Measurements from ENCODE around the gene RALGDS.
"Not testable (repeated sequence)": the region's sequence is repeated elsewhere in the genome, so short reads cannot be mapped to it uniquely, and the experiment has no call there.

RALGDS gene

GRCh38 chr9:133063500-133064231 is 57.4 kb downstream of the RALGDS start:
- DNase-seq: no peak

GRCh38 chr9:133063159-133063499 is 57.9 kb downstream of the RALGDS start:
- no peak for DNase-seq

GRCh38 chr9:133062569-133062968 is 58.5 kb downstream of the RALGDS start:
- DNase-seq: not testable (repeated sequence)

- DNase-seq: peak; percentile 58
Measured at GRCh38 chr9:133061764-133062145, 59.3 kb downstream of the RALGDS start, which contains the start of gene CEL. CEL (plus strand) TSS chr9:133061981; CDS start chr9:133062003, 22 bp downstream.

DNA sequence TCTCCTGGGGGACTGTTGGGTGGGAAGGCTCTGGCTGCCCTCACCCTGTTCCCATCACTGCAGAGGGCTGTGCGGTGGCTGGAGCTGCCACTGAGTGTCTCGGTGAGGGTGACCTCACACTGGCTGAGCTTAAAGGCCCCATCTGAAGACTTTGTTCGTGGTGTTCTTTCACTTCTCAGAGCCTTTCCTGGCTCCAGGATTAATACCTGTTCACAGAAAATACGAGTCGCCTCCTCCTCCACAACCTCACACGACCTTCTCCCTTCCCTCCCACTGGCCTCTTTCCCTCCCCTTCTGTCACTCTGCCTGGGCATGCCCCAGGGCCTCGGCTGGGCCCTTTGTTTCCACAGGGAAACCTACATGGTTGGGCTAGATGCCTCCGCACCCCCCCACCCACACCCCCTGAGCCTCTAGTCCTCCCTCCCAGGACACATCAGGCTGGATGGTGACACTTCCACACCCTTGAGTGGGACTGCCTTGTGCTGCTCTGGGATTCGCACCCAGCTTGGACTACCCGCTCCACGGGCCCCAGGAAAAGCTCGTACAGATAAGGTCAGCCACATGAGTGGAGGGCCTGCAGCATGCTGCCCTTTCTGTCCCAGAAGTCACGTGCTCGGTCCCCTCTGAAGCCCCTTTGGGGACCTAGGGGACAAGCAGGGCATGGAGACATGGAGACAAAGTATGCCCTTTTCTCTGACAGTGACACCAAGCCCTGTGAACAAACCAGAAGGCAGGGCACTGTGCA is 59.8 kb downstream of the RALGDS start:
- peak; percentile 28 for DNase-seq

DNA sequence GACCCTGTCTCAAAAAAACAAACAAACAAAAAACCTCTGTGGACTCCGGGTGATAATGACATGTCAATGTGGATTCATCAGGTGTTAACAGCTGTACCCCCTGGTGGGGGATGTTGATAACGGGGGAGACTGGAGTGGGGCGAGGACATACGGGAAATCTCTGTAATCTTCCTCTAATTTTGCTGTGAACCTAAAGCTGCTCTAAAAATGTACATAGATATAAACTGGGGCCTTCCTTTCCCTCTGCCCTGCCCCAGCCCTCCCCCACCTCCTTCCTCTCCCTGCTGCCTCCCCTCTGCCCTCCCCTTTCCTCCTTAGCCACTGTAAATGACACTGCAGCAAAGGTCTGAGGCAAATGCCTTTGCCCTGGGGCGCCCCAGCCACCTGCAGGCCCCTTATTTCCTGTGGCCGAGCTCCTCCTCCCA is 60.6 kb downstream of the RALGDS start:
- no peak for DNase-seq

- no peak for DNase-seq
Measured at GRCh38 chr9:133059623-133060022, 61.4 kb downstream of the RALGDS start.

DNA sequence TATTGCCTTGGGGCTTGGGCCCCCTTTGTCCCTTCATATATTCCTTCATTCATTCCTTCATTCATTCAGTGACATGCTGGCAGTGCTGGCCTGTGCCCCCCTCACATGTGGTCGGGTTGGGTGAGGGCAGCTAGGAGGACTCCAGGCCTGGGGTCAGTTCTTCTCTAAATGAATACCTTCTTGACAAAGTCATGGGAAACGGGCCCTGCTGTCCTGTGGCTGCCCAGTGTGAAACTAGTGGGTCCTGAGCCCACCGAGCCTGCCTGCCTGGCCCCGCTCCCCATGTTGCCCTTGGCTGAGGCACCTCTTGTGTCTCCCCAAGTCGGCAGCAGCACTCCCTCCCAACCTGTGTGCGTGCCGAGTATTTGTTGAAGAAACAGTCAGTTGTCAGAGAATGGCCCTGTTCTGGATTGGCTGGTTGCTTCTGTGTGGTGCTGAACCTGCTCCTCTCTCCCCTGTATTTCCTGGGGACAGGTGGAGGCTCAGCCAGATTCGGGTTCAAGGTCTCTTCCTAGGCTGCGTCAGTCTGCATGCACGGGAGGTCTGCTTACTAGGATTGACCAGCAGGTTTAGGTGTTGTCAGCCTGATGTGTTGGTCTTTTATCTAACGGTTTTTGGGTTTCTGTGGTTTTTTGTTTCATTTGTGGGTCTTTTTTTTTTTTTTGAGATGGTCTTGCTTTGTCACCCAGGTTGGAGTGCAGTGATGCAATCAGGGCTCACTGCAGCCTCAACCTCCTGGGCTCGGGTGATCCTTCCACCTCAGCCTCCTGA is 62.3 kb downstream of the RALGDS start:
- no peak for DNase-seq

DNA sequence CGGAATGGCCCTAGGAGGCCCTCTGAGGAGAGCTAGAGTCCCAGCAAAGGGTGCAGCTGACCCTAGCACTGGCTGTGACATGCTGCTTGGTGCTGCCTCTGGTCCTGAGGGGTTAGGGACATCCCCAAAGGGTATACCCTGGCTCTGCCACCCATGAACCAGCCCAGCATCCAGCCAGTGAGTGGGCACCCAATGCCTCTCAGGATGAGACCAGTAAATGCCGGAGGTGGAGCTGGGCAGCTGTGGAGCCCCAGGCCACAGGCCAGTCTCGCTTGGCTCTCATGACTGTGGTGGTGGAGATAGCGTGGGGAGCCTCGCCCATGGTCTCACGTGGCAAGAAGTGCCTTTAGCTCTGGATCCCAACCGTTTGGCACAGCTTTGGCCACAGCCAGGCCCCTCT is 63.0 kb downstream of the RALGDS start:
- DNase-seq: no peak

GRCh38 chr9:133057553-133057952 is 63.5 kb downstream of the RALGDS start:
- no peak for DNase-seq

DNA sequence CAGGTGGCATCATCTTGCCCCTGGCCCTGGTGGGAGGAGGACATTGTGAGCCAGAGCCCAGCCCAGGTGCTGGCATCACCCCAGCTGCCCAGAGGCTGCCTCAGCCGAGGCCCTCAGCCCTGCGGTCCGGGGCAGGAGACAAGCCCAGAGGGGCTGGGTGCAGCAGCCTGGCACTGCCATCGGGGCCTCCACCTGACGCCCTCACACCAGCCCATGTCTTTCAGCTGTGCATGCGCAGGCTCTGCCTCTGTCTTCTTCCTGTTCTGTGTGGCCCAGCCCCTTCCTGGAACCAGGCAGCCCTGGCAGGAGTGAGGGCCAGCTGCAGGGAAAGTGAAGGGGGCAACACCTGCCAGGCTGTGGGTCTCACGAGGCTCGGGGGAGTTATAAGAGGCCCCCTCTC is 64.0 kb downstream of the RALGDS start:
- DNase-seq: no peak

DNA sequence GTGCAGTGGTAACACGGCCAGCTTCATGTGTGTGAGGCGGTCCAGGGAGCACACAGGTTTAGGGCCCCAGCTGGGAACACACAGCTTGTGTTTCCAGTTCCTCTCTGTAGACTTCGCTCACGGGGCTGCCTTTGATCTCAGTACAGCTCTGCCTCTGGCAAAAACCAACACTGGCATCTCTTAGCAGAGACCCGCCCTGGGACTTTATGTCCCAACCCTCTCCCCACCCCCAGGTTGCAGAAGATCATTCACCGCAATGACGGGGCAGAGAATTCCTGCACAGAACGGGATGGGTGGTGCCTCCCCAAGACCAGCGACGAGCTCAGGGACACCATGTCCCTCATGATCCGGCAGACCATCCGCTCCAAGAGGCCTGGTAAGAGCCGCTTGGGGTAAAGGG is 64.5 kb downstream of the RALGDS start:
- DNase-seq: no peak

GRCh38 chr9:133055788-133056420 is 65.1 kb downstream of the RALGDS start:
- no peak for DNase-seq

GRCh38 chr9:133054966-133055365 is 66.1 kb downstream of the RALGDS start:
- DNase-seq: no peak

DNA sequence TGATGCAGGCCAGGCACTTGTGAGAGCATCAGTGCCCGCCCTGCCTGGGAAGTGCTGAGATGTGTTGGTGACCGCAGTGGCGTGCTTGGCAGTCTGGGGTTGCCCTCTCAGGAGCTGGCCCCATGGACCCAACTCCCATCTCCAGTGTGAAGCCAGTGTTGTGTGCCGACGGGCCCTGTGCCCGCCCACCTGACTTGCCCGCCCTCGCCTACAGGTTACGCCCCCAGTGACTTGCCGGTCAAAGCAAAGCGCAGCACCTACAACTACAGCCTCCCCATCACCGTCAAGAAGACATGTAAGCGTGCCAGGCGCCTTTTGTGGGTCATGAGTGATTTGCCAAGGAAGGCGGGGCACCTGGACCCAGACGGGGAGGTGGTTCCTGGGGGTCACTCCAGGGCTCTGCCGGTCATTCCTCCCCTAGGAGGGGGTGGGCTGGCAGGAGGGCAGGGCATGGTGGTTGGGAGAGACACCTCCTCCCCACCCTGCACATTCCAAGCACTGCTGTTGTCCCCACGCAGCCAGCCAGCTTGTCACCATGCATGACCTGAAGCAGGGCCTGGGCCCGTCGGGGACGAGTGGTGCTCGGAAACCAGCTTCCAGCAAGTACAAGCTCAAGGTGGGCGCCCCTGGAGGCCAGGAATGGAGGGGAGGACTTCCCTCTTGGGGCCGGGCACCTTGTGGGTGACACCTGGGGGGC is 66.7 kb downstream of the RALGDS start:
- no peak for DNase-seq

DNA sequence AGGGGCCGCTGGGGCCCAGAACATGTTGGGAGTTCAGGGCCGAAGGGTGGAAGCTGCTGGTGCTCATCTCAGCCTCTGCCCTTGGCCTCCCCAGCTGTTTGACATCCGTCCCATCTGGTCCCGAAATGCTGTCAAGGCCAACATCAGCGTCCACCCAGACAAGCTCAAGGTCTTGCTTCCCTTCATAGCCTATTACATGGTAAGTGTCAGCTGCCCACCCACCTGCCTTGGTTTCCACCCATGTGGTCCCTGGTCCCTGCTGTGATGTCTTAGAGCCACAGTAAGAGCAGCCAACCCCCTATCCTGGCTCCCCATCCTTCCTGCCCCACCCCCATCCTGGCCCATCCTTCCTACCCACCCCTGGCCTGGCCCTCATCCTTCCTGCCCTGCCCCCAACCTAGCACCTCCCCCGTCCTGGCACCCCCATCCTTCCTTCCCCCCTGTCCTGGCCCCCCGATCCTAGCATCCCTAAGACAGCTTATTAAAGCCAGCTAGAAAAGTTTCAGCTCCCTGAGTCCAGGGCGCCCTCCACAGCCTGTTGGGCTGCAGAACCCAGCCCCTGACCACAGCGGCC is 69.0 kb downstream of the RALGDS start:
- no peak for DNase-seq

DNA sequence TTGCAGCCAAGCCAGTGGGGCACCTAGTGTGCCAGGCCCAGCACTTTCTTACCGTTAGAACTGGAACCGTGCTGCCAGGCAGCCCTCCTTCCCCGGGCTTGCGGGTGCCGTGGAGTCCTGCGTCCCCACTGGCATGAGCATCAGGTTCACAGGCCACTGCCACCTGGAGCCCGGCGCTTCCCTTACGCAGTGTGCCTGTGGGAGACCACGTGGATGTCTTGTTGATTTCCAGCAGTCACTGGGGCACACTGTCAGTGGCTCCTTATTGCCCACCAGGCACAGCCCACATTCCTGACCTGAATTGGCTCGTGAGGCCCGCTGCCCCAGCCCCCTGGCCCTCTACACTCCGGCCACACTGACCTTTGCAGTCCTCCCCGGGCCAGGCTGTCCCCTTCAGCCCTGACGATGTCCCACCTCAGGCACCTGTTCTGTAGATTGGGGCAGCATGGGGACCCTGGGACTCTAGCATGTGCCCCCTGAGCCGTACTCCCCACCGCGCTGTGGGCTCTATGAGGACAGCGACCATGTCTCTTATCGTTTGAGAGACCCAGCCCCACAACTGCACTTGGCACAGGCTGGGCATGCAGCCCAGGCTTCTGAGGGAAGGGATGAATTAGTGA is 69.6 kb downstream of the RALGDS start:
- peak; percentile 66 for DNase-seq

DNA sequence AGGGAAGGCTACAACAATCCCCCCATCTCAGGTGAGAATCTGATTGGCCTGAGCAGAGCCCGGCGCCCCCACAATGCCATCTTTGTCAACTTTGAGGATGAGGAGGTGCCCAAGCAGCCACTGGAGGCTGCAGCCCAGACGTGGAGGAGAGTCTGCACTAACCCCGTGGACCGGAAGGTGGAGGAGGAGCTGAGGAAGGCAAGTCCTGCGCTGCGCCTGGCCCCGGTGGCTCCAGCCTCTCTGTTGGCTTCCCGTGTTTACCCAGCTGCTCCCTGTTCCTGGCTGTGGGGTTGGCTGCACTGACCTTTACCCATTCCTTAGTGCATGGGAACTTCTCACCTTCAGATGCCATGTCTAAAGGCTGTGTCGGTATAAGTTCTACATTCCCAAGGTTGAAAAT is 70.3 kb downstream of the RALGDS start:
- DNase-seq: peak; percentile 95

DNA sequence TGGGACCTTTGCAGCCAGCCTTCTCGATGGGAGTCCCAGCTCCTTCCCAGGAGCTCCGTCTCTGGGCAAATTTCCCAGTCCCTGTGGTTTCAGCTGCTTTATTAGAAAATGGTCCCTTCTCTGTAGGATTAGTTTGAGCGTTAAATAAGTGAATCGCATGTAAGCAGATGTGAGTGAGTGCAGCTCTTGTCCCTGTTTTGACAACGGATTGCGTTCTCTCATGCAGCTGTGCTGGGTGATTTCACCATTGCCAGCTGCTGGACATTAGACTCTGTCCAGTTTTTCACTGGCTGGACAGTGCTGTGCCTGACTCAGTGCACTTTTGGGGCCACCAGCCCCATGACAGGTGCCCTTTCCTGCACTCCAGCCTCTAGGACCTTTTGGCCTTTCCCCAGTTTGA is 70.9 kb downstream of the RALGDS start:
- peak; percentile 69 for DNase-seq

DNA sequence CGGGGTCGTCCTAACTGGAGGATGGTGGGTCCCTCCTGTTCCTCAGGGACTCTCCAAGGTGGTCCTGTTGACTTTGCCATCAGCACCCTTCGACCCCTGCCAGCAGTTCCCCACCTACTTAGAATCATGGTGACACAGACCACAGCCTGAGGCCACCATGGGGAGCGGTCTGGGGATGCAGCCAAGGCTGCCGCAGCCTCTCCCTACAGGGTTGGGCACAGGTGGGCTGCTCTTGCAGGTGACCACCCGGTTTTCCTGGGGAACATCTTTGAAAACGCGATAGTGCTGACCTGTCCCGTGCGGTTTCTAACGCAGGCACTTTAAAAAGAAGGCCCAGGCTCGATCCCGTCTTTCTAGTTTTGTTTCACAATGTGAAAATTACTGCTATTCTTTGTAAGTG is 72.0 kb downstream of the RALGDS start:
- no peak for DNase-seq

- DNase-seq: peak; percentile 83
Measured at GRCh38 chr9:133048595-133048994, 72.4 kb downstream of the RALGDS start.

All from DMS53 (cell line).